GM12878 (cell line): ENCODE results near the gene TAS2R41. TPM values are rescaled to one million over a fixed set of nuclear protein-coding genes. Genes with fewer than 3 reads are reported as not detected.

ENCODE experiments used
- ATAC-seq: fragments of 200-7000 bp; cut with Tn5 transposase; 3 replicates; pipeline ENCODE4 v1.9.1; 2020; ENCODE audit warnings: mild to moderate bottlenecking, moderate library complexity
- BruUV-seq: library from RNA; stranded (reverse); fragments of 400-500 nt; replicated peaks from 2 replicates; lab custom pipeline; 2021; lab: Mats Ljungman, UMichigan
- CTCF ChIA-PET: fragments of 300-600 bp; sonication (Branson Sonifier 250); formaldehyde crosslinking; extraction: SDS; loops from one replicate; lab custom pipeline; 2021; ENCODE audit warnings: inconsistent platforms; lab: Yijun Ruan, JAX
- POLR2A ChIA-PET: fragments of 350-600 bp; formaldehyde crosslinking; extraction: SDS; loops from one replicate; lab custom pipeline; 2021; ENCODE audit warnings: inconsistent platforms; lab: Charles Lee
- RAD21 ChIA-PET: fragments of 300-600 bp; sonication (Branson Sonifier 250); formaldehyde crosslinking; loops from one replicate; lab custom pipeline; 2023; ENCODE audit warnings: antibody characterized with exemption; ENCODE audit not compliant: unreplicated experiment; lab: Charles Lee
- SMC1A ChIA-PET: fragments of 300-600 bp; sonication (Branson Sonifier 250); formaldehyde crosslinking; loops from one replicate; lab custom pipeline; 2023; ENCODE audit not compliant: unreplicated experiment, uncharacterized antibody; lab: Charles Lee
- DNase-seq: peaks from one replicate; pipeline ENCODE4 v3.0.0-alpha.2; 2011; ENCODE audit warnings: low read depth, low spot score
- FAIRE-seq: peaks from 3 replicates; lab custom pipeline; 2011; peaks lifted over from hg19 to GRCh38; lab: Jason Lieb, UNC
- H2AFZ ChIP-seq: 2 replicates; pipeline ENCODE4 v1.6.0; 2011; ENCODE audit warnings: low read depth, low read length, control low read depth; ENCODE audit not compliant: control insufficient read depth
- H3K27ac ChIP-seq: 2 replicates; pipeline ENCODE4 v1.5.1; 2011; ENCODE audit warnings: control low read depth; ENCODE audit not compliant: control insufficient read depth, insufficient read depth
- H3K27me3 ChIP-seq, 2 experiments: replicated peaks in 1 of 2; 2 replicates each; pipeline versions ENCODE4 v1.6.0 to v1.6.1; 2011; ENCODE audit warnings: low read length in 1 of 2; ENCODE audit not compliant: control insufficient read depth in 2 of 2, insufficient read depth in 2 of 2
- H3K36me3 ChIP-seq, 2 experiments: 2 replicates each; pipeline ENCODE4 v1.5.1; 2011; ENCODE audit warnings: low read length in 1 of 2; ENCODE audit not compliant: control insufficient read depth in 2 of 2, insufficient read depth in 2 of 2
- H3K4me1 ChIP-seq: 2 replicates; pipeline ENCODE4 v1.6.1; 2011; ENCODE audit warnings: mild to moderate bottlenecking, low read length, moderate library complexity, mixed read lengths; ENCODE audit not compliant: control insufficient read depth, insufficient read depth
- H3K4me2 ChIP-seq: 2 replicates; pipeline ENCODE4 v1.6.0; 2011; ENCODE audit warnings: control low read depth; ENCODE audit not compliant: control insufficient read depth, insufficient read depth
- H3K4me3 ChIP-seq: fragments of 200-600 bp; sonication (generic); 2 replicates; pipeline ENCODE4 v1.5.1; 2016
- H3K79me2 ChIP-seq: 2 replicates; pipeline ENCODE4 v1.6.0; 2011; ENCODE audit warnings: low read length; ENCODE audit not compliant: control insufficient read depth, insufficient read depth
- H3K9ac ChIP-seq: 2 replicates; pipeline ENCODE4 v1.8.0; 2011; ENCODE audit warnings: low read length, control low read depth, mixed read lengths; ENCODE audit not compliant: control insufficient read depth, insufficient read depth
- H3K9me3 ChIP-seq: replicated peaks from 3 replicates; pipeline ENCODE4 v1.5.1; 2011; ENCODE audit warnings: mild to moderate bottlenecking, low read length; ENCODE audit not compliant: control insufficient read depth, insufficient read depth
- H4K20me1 ChIP-seq: 2 replicates; pipeline ENCODE4 v1.6.0; 2011; ENCODE audit not compliant: control insufficient read depth, insufficient read depth
- CBX3 ChIP-seq: fragments of 200-600 bp; sonication (generic); IDR thresholded peaks from 2 replicates; pipeline ENCODE4 v1.6.1; 2016; ENCODE audit warnings: low read depth, borderline replicate concordance
- CEBPB ChIP-seq, 2 experiments: fragments of 150-350 bp in 1 of 2; IDR thresholded peaks; 2 replicates each; pipeline ENCODE4 v1.6.1; 2012 to 2014; ENCODE audit warnings: low read depth in 2 of 2, low read length in 2 of 2, borderline replicate concordance in 1 of 2, inconsistent platforms in 1 of 2
- CREB1 ChIP-seq: IDR thresholded peaks from 2 replicates; pipeline ENCODE4 v1.6.1; 2012; ENCODE audit warnings: low read depth, mild to moderate bottlenecking, inconsistent platforms
- POLR2AphosphoS5 ChIP-seq: IDR thresholded peaks from 2 replicates; pipeline ENCODE4 v1.6.1; 2011; ENCODE audit warnings: mild to moderate bottlenecking, low read length, inconsistent platforms
- RFX5 ChIP-seq: IDR thresholded peaks from 2 replicates; pipeline ENCODE4 v1.6.1; 2011; ENCODE audit warnings: low read depth, low read length, improper control_type of control experiment
- SIN3A ChIP-seq: IDR thresholded peaks from 2 replicates; pipeline ENCODE4 v1.6.1; 2012; ENCODE audit warnings: low read depth, low read length, improper control_type of control experiment
- SMC3 ChIP-seq: IDR thresholded peaks from 2 replicates; pipeline ENCODE4 v1.6.1; 2011; ENCODE audit warnings: low read length, improper control_type of control experiment, borderline replicate concordance
- USF1 ChIP-seq: IDR thresholded peaks from 2 replicates; pipeline ENCODE4 v1.6.1; 2011; ENCODE audit warnings: borderline replicate concordance, low read depth, mild to moderate bottlenecking, moderate library complexity, mixed read lengths, low read length; ENCODE audit not compliant: insufficient read depth; ENCODE audit errors: extremely low read length
- ZBTB4 ChIP-seq: fragments of 450-650 bp; formaldehyde crosslinking; IDR thresholded peaks from 2 replicates; pipeline ENCODE4 v1.4.0; 2022; ENCODE audit warnings: mild to moderate bottlenecking, moderate library complexity
- ZNF592 ChIP-seq: fragments of 450-650 bp; IDR thresholded peaks from 2 replicates; pipeline ENCODE4 v1.6.1; 2017; ENCODE audit warnings: mild to moderate bottlenecking, moderate library complexity
- WGBS: methylation state at CpG from one replicate; pipeline ENCODE4 v1.1.6; 2016; ENCODE audit warnings: low lambda C conversion rate; ENCODE audit not compliant: insufficient replicate concordance, insufficient coverage; ENCODE audit errors: missing lambda C conversion rate; 5-methylcytosine and 5-hydroxymethylcytosine counted together
- in situ Hi-C: fragments of 300-500 bp; cut with MboI; formaldehyde crosslinking; loops from 9 replicates; pipeline ENCODE4 v1.14.3; 2018; ENCODE audit warnings: mixed read lengths
- intact Hi-C: fragments of 100-400 bp; cut with micrococcal nuclease; formaldehyde crosslinking; loops from one replicate; pipeline ENCODE4 v1.14.2; 2022; ENCODE audit not compliant: unreplicated experiment
- polyA plus RNA-seq, 11 experiments: library from polyadenylated mRNA; depleted of rRNA in 4 of 11; unstranded in 6 of 11; stranded (reverse) in 5 of 11; fragments of >200 nt; fragmentation: Nextera tagmentation in 4 of 11; fragmentation: Illumina TruSeq in 1 of 11; extraction: Ambion mirVana in 4 of 11; extraction: Trizol in 1 of 11; gene quantifications; 1 replicate in 1 of 11; 2 replicates in 10 of 11; pipeline versions ENCODE4 v1.2.1 to v1.2.3, GENCODE V29; 2011 to 2016; ENCODE audit warnings: inconsistent platforms in 2 of 11, missing spikeins in 2 of 11, low read depth in 1 of 11
- total RNA-seq, 4 experiments: library from RNA; depleted of rRNA in 3 of 4; stranded (reverse); fragments of >200 nt in 3 of 4; fragmentation: Illumina TruSeq in 1 of 4; extraction: Trizol in 1 of 4; gene quantifications; 2 replicates each; pipeline versions ENCODE4 v1.2.1 to v1.2.3, GENCODE V29; 2013 to 2021
- TF ChIP-seq, protein P1 (sequence below): fragments of 450-650 bp; IDR thresholded peaks from 2 replicates; pipeline ENCODE4 v1.6.1; 2017; ENCODE audit warnings: mild to moderate bottlenecking

TAS2R41 gene
- total and polyA plus RNA-seq, 10 of the 15 experiments (the other 5 are each of a cell fraction or from before 2014, with no cell fraction given): not detected

DNA sequence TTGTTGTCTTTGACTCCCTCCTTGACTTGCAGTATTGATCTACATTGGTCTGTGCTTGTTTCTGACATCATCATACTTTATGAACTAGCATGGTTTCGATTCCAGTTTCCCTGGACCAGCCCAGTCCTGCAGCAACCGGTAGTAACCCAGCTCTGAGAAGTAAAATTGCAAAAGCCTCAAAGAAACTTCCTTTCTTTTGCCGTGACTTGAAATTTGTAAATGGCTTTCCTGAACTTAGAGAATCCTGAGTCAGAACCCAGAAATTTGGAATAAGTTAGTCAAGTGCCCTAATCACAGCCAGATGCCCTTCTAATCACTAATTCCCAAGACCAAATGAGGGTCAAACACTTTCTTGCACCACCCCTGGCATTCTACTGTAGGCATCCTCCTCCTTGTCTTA is 19.4 kb upstream of the TAS2R41 start:
- H3K4me2 ChIP-seq: no peak overlapping the region
- in situ Hi-C loops: no loop called here
- H3K36me3 ChIP-seq: no peaks in the 10 kb centered on the region
- 55% methylated on average over 3 of the region's 3 CpGs for WGBS
- peak; percentile 59 for ATAC-seq
- no peaks in the 10 kb centered on the region for H3K79me2 ChIP-seq
- no peaks in the 10 kb centered on the region for H4K20me1 ChIP-seq
- intact Hi-C loops: no loop called here
- H3K9ac ChIP-seq: no peak overlapping the region
- no peaks in the 10 kb centered on the region; the same call in 2 of the 3 replicates for H3K9me3 ChIP-seq
- peaks cover 0 to 4% of the 10 kb centered on the region in 2 experiments; a peak in 1 of 4 replicates for H3K27me3 ChIP-seq
- ChIA-PET RAD21 (no interaction called here), SMC1A (no interaction called here), CTCF (no interaction called here), POLR2A (no interaction called here)
- no TSS peak for BruUV-seq
- H3K27ac ChIP-seq: no peak overlapping the region
- H2AFZ ChIP-seq: no peak overlapping the region
- no peak overlapping the region for H3K4me3 ChIP-seq
- no peak for TF ChIP-seq RFX5
- no peak for TF ChIP-seq POLR2AphosphoS5
- no peak for TF ChIP-seq SIN3A
- no peak for TF ChIP-seq CREB1
- TF ChIP-seq ZBTB4: no peak
- no peak for TF ChIP-seq SMC3
- no peak for TF ChIP-seq CBX3
- TF ChIP-seq CEBPB (IDR thresholded peaks at IDR 0.05; ENCODE audit: borderline replicate concordance in 1 of 2, low read depth in 2 of 2, low read length in 2 of 2): no peak
- no peak for TF ChIP-seq ZNF592
- TF ChIP-seq, protein P1, sequence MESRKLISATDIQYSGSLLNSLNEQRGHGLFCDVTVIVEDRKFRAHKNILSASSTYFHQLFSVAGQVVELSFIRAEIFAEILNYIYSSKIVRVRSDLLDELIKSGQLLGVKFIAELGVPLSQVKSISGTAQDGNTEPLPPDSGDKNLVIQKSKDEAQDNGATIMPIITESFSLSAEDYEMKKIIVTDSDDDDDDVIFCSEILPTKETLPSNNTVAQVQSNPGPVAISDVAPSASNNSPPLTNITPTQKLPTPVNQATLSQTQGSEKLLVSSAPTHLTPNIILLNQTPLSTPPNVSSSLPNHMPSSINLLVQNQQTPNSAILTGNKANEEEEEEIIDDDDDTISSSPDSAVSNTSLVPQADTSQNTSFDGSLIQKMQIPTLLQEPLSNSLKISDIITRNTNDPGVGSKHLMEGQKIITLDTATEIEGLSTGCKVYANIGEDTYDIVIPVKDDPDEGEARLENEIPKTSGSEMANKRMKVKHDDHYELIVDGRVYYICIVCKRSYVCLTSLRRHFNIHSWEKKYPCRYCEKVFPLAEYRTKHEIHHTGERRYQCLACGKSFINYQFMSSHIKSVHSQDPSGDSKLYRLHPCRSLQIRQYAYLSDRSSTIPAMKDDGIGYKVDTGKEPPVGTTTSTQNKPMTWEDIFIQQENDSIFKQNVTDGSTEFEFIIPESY: no peak
- no peak for TF ChIP-seq USF1
- no peaks in the 10 kb centered on the region for H3K4me1 ChIP-seq
- no peak for DNase-seq
- FAIRE-seq: no peak
